ENCODE results near the gene GNAL.

Gene GNAL

DNA sequence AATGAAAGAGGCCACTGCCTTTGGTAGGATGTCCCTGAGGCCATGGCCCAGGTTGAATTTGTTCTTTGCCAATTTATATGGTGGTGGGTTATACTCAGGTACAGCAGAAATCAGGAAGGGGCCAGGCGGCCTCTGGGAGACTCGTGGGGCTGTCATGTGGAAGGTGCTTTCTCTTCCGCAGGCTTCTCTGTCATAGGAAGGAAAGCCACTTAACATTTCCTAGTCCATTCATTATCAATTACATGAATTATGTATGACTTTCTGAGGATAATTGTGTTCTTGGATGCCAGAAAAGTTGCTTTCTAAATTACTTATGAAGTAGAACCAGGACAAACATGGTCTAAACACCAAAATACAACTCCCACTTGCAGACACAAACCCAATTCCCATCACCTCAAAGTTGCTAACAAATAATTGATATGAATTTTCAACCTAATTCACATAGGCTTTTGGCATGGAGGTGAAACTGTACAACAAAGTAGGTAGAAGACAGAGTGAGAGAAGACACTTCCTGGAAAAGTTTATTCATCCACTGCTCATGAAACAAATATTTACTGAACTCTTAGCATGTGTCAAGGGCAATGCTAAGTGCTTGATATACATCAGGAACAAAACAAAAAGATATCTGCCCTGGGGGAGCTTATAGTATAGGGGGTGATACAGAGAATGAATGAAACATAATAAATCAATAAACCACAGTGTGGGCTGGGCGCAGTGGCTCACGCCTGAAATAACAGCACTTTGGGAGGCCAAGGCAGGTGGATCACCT is 111.7 kb downstream of the GNAL start:
- TF ChIP-seq, protein P1, sequence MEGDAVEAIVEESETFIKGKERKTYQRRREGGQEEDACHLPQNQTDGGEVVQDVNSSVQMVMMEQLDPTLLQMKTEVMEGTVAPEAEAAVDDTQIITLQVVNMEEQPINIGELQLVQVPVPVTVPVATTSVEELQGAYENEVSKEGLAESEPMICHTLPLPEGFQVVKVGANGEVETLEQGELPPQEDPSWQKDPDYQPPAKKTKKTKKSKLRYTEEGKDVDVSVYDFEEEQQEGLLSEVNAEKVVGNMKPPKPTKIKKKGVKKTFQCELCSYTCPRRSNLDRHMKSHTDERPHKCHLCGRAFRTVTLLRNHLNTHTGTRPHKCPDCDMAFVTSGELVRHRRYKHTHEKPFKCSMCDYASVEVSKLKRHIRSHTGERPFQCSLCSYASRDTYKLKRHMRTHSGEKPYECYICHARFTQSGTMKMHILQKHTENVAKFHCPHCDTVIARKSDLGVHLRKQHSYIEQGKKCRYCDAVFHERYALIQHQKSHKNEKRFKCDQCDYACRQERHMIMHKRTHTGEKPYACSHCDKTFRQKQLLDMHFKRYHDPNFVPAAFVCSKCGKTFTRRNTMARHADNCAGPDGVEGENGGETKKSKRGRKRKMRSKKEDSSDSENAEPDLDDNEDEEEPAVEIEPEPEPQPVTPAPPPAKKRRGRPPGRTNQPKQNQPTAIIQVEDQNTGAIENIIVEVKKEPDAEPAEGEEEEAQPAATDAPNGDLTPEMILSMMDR (IDR thresholded peaks at IDR 0.05; ENCODE audit: insufficient read depth, low read length, poor library complexity, severe bottlenecking): no peak
- no peak for TF ChIP-seq EZH2phosphoT487 (conservative IDR thresholded peaks at IDR 0.05; ENCODE audit: low read length)
- H3K27me3 ChIP-seq (ENCODE audit: low read length): no peaks in the 10 kb centered on the region
- H3K9ac ChIP-seq (ENCODE audit: low read length): no peak overlapping the region
- no peaks in the 10 kb centered on the region for H3K79me2 ChIP-seq (ENCODE audit: insufficient read depth, low read length)
- no peaks in the 10 kb centered on the region for H3K9me3 ChIP-seq (ENCODE audit: insufficient read depth, low read length)
- no peak overlapping the region for H2AFZ ChIP-seq (ENCODE audit: low read depth, low read length, severe bottlenecking)
- no peak overlapping the region for H3K4me2 ChIP-seq (ENCODE audit: low read depth, low read length, poor library complexity, severe bottlenecking)
- no peaks in the 10 kb centered on the region for H3K36me3 ChIP-seq (ENCODE audit: low read length)
- no peak overlapping the region for H3K27ac ChIP-seq (ENCODE audit: low read depth, low read length)
- H4K20me1 ChIP-seq (ENCODE audit: low read depth, low read length): no peaks in the 10 kb centered on the region
- H3K4me3 ChIP-seq (ENCODE audit: insufficient read depth, low read length, poor library complexity, severe bottlenecking): no peak overlapping the region
- H3F3A ChIP-seq (ENCODE audit: insufficient read depth): no peaks in the 10 kb centered on the region
- no peaks in the 10 kb centered on the region for H3K9me2 ChIP-seq (replicated peaks; ENCODE audit: insufficient read depth, low read length)

DNA sequence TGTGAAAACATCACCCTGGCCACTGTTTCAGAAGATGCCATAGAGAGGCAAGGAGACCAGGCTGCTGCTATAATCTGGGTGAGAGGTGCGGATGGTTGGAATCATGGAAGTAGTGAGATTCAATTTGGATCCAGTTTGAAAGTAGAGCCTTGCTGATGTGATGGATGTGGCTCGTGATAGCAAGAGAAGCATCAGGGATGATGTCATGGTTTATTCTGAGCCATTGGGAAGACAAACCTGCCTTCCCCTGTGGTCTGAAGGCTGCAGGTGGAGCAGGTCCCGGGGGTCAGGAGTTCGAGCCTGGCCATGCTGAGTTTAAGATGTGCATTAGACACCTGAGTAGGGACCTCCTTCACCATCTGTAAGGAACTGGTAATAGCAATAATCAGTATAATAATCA is 112.5 kb downstream of the GNAL start:
- no peaks in the 10 kb centered on the region for H3K27me3 ChIP-seq (ENCODE audit: low read length)
- no peaks in the 10 kb centered on the region for H3K9me3 ChIP-seq (ENCODE audit: insufficient read depth, low read length)
- no peak overlapping the region for H3K4me2 ChIP-seq (ENCODE audit: low read depth, low read length, poor library complexity, severe bottlenecking)
- H3K4me3 ChIP-seq (ENCODE audit: insufficient read depth, low read length, poor library complexity, severe bottlenecking): no peak overlapping the region
- H3K79me2 ChIP-seq (ENCODE audit: insufficient read depth, low read length): no peaks in the 10 kb centered on the region
- no peaks in the 10 kb centered on the region for H4K20me1 ChIP-seq (ENCODE audit: low read depth, low read length)
- H3F3A ChIP-seq (ENCODE audit: insufficient read depth): no peaks in the 10 kb centered on the region
- H3K9ac ChIP-seq (ENCODE audit: low read length): no peak overlapping the region
- no peaks in the 10 kb centered on the region for H3K9me2 ChIP-seq (replicated peaks; ENCODE audit: insufficient read depth, low read length)
- H3K27ac ChIP-seq (ENCODE audit: low read depth, low read length): no peak overlapping the region
- H3K36me3 ChIP-seq (ENCODE audit: low read length): no peaks in the 10 kb centered on the region
- TF ChIP-seq, protein P1 (IDR thresholded peaks at IDR 0.05; ENCODE audit: insufficient read depth, low read length, poor library complexity, severe bottlenecking): no peak
- no peak for TF ChIP-seq EZH2phosphoT487 (conservative IDR thresholded peaks at IDR 0.05; ENCODE audit: low read length)
- H2AFZ ChIP-seq (ENCODE audit: low read depth, low read length, severe bottlenecking): no peak overlapping the region

DNA sequence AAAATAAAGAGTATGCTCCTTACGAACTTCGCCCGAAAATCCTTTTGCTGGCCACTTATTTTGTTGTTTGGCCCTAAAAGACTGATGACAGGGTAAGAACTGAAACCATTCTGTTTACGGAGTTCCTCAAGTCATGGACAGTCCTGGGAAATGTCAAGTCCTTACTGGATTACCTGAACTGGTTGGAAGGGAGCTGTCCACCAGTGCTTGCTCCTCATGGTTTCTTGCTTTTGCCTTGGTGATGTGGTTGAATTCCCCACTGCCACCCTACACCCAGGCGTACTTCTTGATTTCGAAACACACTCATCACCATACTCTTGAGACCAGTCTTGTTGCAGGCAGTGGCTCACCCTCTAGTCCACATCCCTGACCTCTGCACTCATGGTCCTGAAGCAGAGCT is 113.1 kb downstream of the GNAL start:
- Histone ChIP-seq H3K9me3 (ENCODE audit: insufficient read depth, low read length) (no peaks in the 10 kb centered on the region), H3K4me3 (ENCODE audit: insufficient read depth, low read length, poor library complexity, severe bottlenecking) (no peak overlapping the region), H3K36me3 (ENCODE audit: low read length) (no peaks in the 10 kb centered on the region), H4K20me1 (ENCODE audit: low read depth, low read length) (no peaks in the 10 kb centered on the region), H3F3A (ENCODE audit: insufficient read depth) (no peaks in the 10 kb centered on the region), H3K27ac (ENCODE audit: low read depth, low read length) (no peak overlapping the region), H3K9me2 (replicated peaks; ENCODE audit: insufficient read depth, low read length) (no peaks in the 10 kb centered on the region), H2AFZ (ENCODE audit: low read depth, low read length, severe bottlenecking) (no peak overlapping the region), H3K9ac (ENCODE audit: low read length) (no peak overlapping the region), H3K79me2 (ENCODE audit: insufficient read depth, low read length) (no peaks in the 10 kb centered on the region), H3K27me3 (ENCODE audit: low read length) (no peaks in the 10 kb centered on the region), H3K4me2 (ENCODE audit: low read depth, low read length, poor library complexity, severe bottlenecking) (no peak overlapping the region)
- TF ChIP-seq, protein P1 (IDR thresholded peaks at IDR 0.05; ENCODE audit: insufficient read depth, low read length, poor library complexity, severe bottlenecking): no peak
- TF ChIP-seq EZH2phosphoT487 (conservative IDR thresholded peaks at IDR 0.05; ENCODE audit: low read length): no peak
